Measurements from ENCODE around the gene SMS.

Gene SMS

GRCh38 chrX:21907260-21907659 is 33.2 kb upstream of the SMS start:
- no peaks in the 10 kb centered on the region for H3K27me3 ChIP-seq (ENCODE audit: control insufficient read depth, low read length)
- no peak overlapping the region for H3K27ac ChIP-seq (ENCODE audit: low read depth, low read length)
- H3K4me3 ChIP-seq (ENCODE audit: low read length) = no peak overlapping the region
- H3K9me2 ChIP-seq (replicated peaks; ENCODE audit: control insufficient read depth, low read length) = no peaks in the 10 kb centered on the region
- H4K20me1 ChIP-seq (ENCODE audit: control insufficient read depth, insufficient read depth, low read depth, low read length) = no peaks in the 10 kb centered on the region
- no peaks in the 10 kb centered on the region for H3K4me1 ChIP-seq (ENCODE audit: control insufficient read depth, low read length)
- no peaks in the 10 kb centered on the region for H3K79me2 ChIP-seq (ENCODE audit: control insufficient read depth, low read length)
- no peak for TF ChIP-seq EZH2phosphoT487 (IDR thresholded peaks at IDR 0.05; ENCODE audit: borderline replicate concordance, low read length)
- TF ChIP-seq, protein P1, sequence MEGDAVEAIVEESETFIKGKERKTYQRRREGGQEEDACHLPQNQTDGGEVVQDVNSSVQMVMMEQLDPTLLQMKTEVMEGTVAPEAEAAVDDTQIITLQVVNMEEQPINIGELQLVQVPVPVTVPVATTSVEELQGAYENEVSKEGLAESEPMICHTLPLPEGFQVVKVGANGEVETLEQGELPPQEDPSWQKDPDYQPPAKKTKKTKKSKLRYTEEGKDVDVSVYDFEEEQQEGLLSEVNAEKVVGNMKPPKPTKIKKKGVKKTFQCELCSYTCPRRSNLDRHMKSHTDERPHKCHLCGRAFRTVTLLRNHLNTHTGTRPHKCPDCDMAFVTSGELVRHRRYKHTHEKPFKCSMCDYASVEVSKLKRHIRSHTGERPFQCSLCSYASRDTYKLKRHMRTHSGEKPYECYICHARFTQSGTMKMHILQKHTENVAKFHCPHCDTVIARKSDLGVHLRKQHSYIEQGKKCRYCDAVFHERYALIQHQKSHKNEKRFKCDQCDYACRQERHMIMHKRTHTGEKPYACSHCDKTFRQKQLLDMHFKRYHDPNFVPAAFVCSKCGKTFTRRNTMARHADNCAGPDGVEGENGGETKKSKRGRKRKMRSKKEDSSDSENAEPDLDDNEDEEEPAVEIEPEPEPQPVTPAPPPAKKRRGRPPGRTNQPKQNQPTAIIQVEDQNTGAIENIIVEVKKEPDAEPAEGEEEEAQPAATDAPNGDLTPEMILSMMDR (IDR thresholded peaks at IDR 0.05; ENCODE audit: low read depth, low read length, poor library complexity, severe bottlenecking) = no peak
- no peaks in the 10 kb centered on the region for H3K36me3 ChIP-seq (ENCODE audit: control insufficient read depth, low read length)
- H3K4me2 ChIP-seq (ENCODE audit: low read length) = no peak overlapping the region
- H3K9me3 ChIP-seq (ENCODE audit: control insufficient read depth, insufficient read depth, low read length) = no peaks in the 10 kb centered on the region
- H3F3A ChIP-seq (ENCODE audit: control insufficient read depth, insufficient read depth) = no peaks in the 10 kb centered on the region

DNA sequence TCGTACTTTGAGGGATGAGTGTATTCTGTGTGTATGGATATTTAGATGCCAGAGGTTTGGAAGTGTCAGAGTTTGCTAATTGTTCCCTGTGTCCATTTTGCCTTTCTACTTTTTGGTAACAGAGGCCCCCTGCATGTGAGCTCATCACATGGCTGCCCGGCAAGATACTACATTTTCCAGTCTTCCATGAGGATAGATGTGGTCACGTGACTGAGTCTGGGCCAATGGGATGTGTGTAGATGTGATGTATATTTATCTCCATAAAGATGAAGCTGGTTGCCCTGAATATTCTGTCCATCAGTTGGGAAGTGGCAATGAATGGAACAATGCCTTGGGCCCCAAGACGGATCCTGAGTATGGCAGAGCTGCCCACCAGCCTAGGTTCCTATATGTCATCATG is 29.0 kb upstream of the SMS start:
- Histone ChIP-seq H3K9me2 (replicated peaks; ENCODE audit: control insufficient read depth, low read length) (no peaks in the 10 kb centered on the region), H3K9me3 (ENCODE audit: control insufficient read depth, insufficient read depth, low read length) (no peaks in the 10 kb centered on the region), H3K27ac (ENCODE audit: low read depth, low read length) (no peak overlapping the region), H3K4me1 (ENCODE audit: control insufficient read depth, low read length) (no peaks in the 10 kb centered on the region), H3K4me3 (ENCODE audit: low read length) (no peak overlapping the region), H3F3A (ENCODE audit: control insufficient read depth, insufficient read depth) (no peaks in the 10 kb centered on the region), H3K4me2 (ENCODE audit: low read length) (no peak overlapping the region), H4K20me1 (ENCODE audit: control insufficient read depth, insufficient read depth, low read depth, low read length) (no peaks in the 10 kb centered on the region), H3K36me3 (ENCODE audit: control insufficient read depth, low read length) (no peaks in the 10 kb centered on the region), H3K79me2 (ENCODE audit: control insufficient read depth, low read length) (no peaks in the 10 kb centered on the region), H3K27me3 (ENCODE audit: control insufficient read depth, low read length) (no peaks in the 10 kb centered on the region)
- TF ChIP-seq, protein P1 (IDR thresholded peaks at IDR 0.05; ENCODE audit: low read depth, low read length, poor library complexity, severe bottlenecking) = no peak
- no peak for TF ChIP-seq EZH2phosphoT487 (IDR thresholded peaks at IDR 0.05; ENCODE audit: borderline replicate concordance, low read length)

DNA sequence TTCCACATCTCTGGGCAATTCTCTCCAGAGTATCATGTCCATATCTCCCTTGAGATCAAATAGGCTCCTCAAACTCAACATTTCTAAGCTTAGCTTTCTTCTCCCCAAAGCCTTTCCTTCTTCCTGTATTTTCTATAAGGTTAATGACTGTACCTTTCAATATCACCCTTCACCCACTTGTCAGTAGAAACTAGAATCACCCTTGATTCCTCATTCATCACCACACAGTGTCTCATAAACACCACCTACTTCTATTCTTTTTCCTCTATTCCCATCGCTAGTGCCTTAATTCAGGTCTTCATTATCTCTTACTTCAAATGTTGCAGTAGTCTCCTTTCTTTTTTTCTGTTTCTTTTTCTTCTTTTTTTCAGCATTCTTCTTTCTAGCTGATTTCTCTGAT is 28.3 kb upstream of the SMS start:
- Histone ChIP-seq H3K27me3 (ENCODE audit: control insufficient read depth, low read length) (no peaks in the 10 kb centered on the region), H3K4me2 (ENCODE audit: low read length) (no peak overlapping the region), H3K36me3 (ENCODE audit: control insufficient read depth, low read length) (no peaks in the 10 kb centered on the region), H4K20me1 (ENCODE audit: control insufficient read depth, insufficient read depth, low read depth, low read length) (no peaks in the 10 kb centered on the region), H3K79me2 (ENCODE audit: control insufficient read depth, low read length) (no peaks in the 10 kb centered on the region), H3K4me1 (ENCODE audit: control insufficient read depth, low read length) (no peaks in the 10 kb centered on the region), H3K9me2 (replicated peaks; ENCODE audit: control insufficient read depth, low read length) (no peaks in the 10 kb centered on the region), H3K4me3 (ENCODE audit: low read length) (no peak overlapping the region), H3K27ac (ENCODE audit: low read depth, low read length) (no peak overlapping the region), H3K9me3 (ENCODE audit: control insufficient read depth, insufficient read depth, low read length) (no peaks in the 10 kb centered on the region), H3F3A (ENCODE audit: control insufficient read depth, insufficient read depth) (no peaks in the 10 kb centered on the region)
- TF ChIP-seq, protein P1 (IDR thresholded peaks at IDR 0.05; ENCODE audit: low read depth, low read length, poor library complexity, severe bottlenecking) = no peak
- TF ChIP-seq EZH2phosphoT487 (IDR thresholded peaks at IDR 0.05; ENCODE audit: borderline replicate concordance, low read length) = no peak

DNA sequence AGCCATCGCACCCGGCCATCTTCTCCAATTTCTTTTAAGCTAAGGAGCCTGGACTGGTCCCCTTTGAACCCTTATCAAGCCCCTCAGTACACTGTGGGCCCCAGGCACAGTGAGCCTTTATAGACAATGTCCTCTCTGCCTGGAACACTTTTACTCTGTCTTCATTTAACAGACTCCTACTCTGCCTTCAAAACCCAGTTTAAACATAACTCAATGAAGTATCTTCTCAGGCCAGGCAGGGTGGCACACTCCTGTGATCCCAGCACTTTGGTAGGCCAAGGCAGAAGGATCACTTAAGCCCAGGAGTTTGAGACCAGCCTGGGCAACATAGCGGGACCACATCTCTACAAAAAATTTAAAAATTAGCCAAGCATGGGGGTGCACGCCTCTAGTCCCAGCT is 27.5 kb upstream of the SMS start:
- H3K79me2 ChIP-seq (ENCODE audit: control insufficient read depth, low read length) = no peaks in the 10 kb centered on the region

More for the DNA sequence above, 27.5 kb upstream of the SMS start:
- Histone ChIP-seq H3F3A (ENCODE audit: control insufficient read depth, insufficient read depth) (no peaks in the 10 kb centered on the region), H3K4me1 (ENCODE audit: control insufficient read depth, low read length) (no peaks in the 10 kb centered on the region), H3K27ac (ENCODE audit: low read depth, low read length) (no peak overlapping the region), H3K4me2 (ENCODE audit: low read length) (no peak overlapping the region), H4K20me1 (ENCODE audit: control insufficient read depth, insufficient read depth, low read depth, low read length) (no peaks in the 10 kb centered on the region), H3K9me3 (ENCODE audit: control insufficient read depth, insufficient read depth, low read length) (no peaks in the 10 kb centered on the region), H3K27me3 (ENCODE audit: control insufficient read depth, low read length) (no peaks in the 10 kb centered on the region), H3K36me3 (ENCODE audit: control insufficient read depth, low read length) (no peaks in the 10 kb centered on the region), H3K4me3 (ENCODE audit: low read length) (no peak overlapping the region), H3K9me2 (replicated peaks; ENCODE audit: control insufficient read depth, low read length) (no peaks in the 10 kb centered on the region)
- TF ChIP-seq, protein P1 (IDR thresholded peaks at IDR 0.05; ENCODE audit: low read depth, low read length, poor library complexity, severe bottlenecking) = no peak
- no peak for TF ChIP-seq EZH2phosphoT487 (IDR thresholded peaks at IDR 0.05; ENCODE audit: borderline replicate concordance, low read length)

All from DOHH2 (cell line).